SK-N-SH treated with all-trans-retinoic acid at 6 μM for 48 hours (cell line): Measurements from ENCODE around the gene C6orf118.

Experiments
- ATAC-seq: fragments of 200-7000 bp; cut with Tn5 transposase; 3 replicates; pipeline ENCODE4 v1.9.1; 2020; ENCODE audit warnings: mild to moderate bottlenecking, moderate library complexity
- ARNTL ChIP-seq: fragments of 450-650 bp; formaldehyde crosslinking; IDR thresholded peaks from 2 replicates; pipeline ENCODE4 v1.5.0; 2020; ENCODE audit warnings: low read depth, mild to moderate bottlenecking, moderate library complexity, borderline replicate concordance
- BACH2 ChIP-seq: fragments of 250-450 bp; sonication (Bioruptor Pico); IDR thresholded peaks from 2 replicates; pipeline ENCODE4 v1.9.0; 2021; ENCODE audit warnings: mild to moderate bottlenecking, borderline replicate concordance
- CREB5 ChIP-seq: fragments of 250-450 bp; sonication (Bioruptor Pico); IDR thresholded peaks from 2 replicates; pipeline ENCODE4 v1.5.1; 2020; ENCODE audit warnings: low read depth, mild to moderate bottlenecking, moderate library complexity
- CSDC2 ChIP-seq: fragments of 250-450 bp; sonication (Bioruptor Pico); IDR thresholded peaks from 2 replicates; pipeline ENCODE4 v1.5.0; 2020; ENCODE audit warnings: mild to moderate bottlenecking, moderate library complexity
- CSRNP3 ChIP-seq: fragments of 250-450 bp; sonication (Bioruptor Pico); IDR thresholded peaks from 2 replicates; pipeline ENCODE4 v1.5.1; 2021; ENCODE audit warnings: mild to moderate bottlenecking, moderate library complexity
- ESRRG ChIP-seq: fragments of 250-450 bp; sonication (Bioruptor Pico); IDR thresholded peaks from 2 replicates; pipeline ENCODE4 v1.6.1; 2021; ENCODE audit warnings: mild to moderate bottlenecking
- GLIS3 ChIP-seq: fragments of 250-450 bp; sonication (Bioruptor Pico); IDR thresholded peaks from 2 replicates; pipeline ENCODE4 v1.5.0; 2020; ENCODE audit warnings: mild to moderate bottlenecking, moderate library complexity
- ISL1 ChIP-seq: fragments of 250-450 bp; sonication (Bioruptor Pico); IDR thresholded peaks from 2 replicates; pipeline ENCODE4 v2.1.2; 2022; ENCODE audit warnings: mild to moderate bottlenecking, moderate library complexity
- OSR1 ChIP-seq: fragments of 250-450 bp; sonication (Bioruptor Pico); IDR thresholded peaks from 2 replicates; pipeline ENCODE4 v1.8.0; 2022; ENCODE audit warnings: moderate library complexity, mild to moderate bottlenecking, inconsistent platforms
- PATZ1 ChIP-seq: fragments of 250-450 bp; sonication (Bioruptor Pico); IDR thresholded peaks from 2 replicates; pipeline ENCODE4 v1.8.0; 2020; ENCODE audit warnings: mild to moderate bottlenecking, moderate library complexity, borderline replicate concordance
- POU6F1 ChIP-seq: fragments of 250-450 bp; sonication (Bioruptor Pico); IDR thresholded peaks from 2 replicates; pipeline ENCODE4 v1.8.0; 2021; ENCODE audit warnings: low read depth, mild to moderate bottlenecking, moderate library complexity, borderline replicate concordance
- RARB ChIP-seq: fragments of 250-450 bp; sonication (Bioruptor Pico); IDR thresholded peaks from 2 replicates; pipeline ENCODE4 v1.8.0; 2021; ENCODE audit warnings: mild to moderate bottlenecking, moderate library complexity
- SNAI2 ChIP-seq: fragments of 250-450 bp; sonication (Bioruptor Pico); IDR thresholded peaks from 2 replicates; pipeline ENCODE4 v1.5.0; 2020; ENCODE audit warnings: mild to moderate bottlenecking, moderate library complexity
- TCF4 ChIP-seq: fragments of 250-450 bp; sonication (Bioruptor Pico); IDR thresholded peaks from 2 replicates; pipeline ENCODE4 v1.8.0; 2021; ENCODE audit warnings: mild to moderate bottlenecking, moderate library complexity, borderline replicate concordance
- TOX ChIP-seq: fragments of 250-450 bp; sonication (Bioruptor Pico); IDR thresholded peaks from 2 replicates; pipeline ENCODE4 v1.8.0; 2021; ENCODE audit warnings: mild to moderate bottlenecking, moderate library complexity, borderline replicate concordance
- TSHZ2 ChIP-seq: fragments of 250-450 bp; sonication (Bioruptor Pico); IDR thresholded peaks from 2 replicates; pipeline ENCODE4 v1.5.0; 2020; ENCODE audit warnings: mild to moderate bottlenecking, moderate library complexity
- ZC3H10 ChIP-seq: fragments of 250-450 bp; sonication (Bioruptor Pico); IDR thresholded peaks from 2 replicates; pipeline ENCODE4 v1.5.1; 2021; ENCODE audit warnings: mild to moderate bottlenecking, moderate library complexity
- ZFP3 ChIP-seq: fragments of 250-450 bp; sonication (Bioruptor Pico); IDR thresholded peaks from 2 replicates; pipeline ENCODE4 v1.5.0; 2020; ENCODE audit warnings: mild to moderate bottlenecking, moderate library complexity
- ZFP30 ChIP-seq: fragments of 450-650 bp; formaldehyde crosslinking; IDR thresholded peaks from 2 replicates; pipeline ENCODE4 v1.5.0; 2022; ENCODE audit warnings: mild to moderate bottlenecking, moderate library complexity
- ZNF565 ChIP-seq: fragments of 450-650 bp; formaldehyde crosslinking; conservative IDR thresholded peaks from 2 replicates; pipeline ENCODE4 v1.5.0; 2020; ENCODE audit warnings: low read depth, mild to moderate bottlenecking, moderate library complexity
- ZNF70 ChIP-seq: fragments of 450-650 bp; formaldehyde crosslinking; IDR thresholded peaks from 2 replicates; pipeline ENCODE4 v1.5.0; 2020; ENCODE audit warnings: mild to moderate bottlenecking, moderate library complexity
- ZNF8 ChIP-seq: fragments of 450-650 bp; formaldehyde crosslinking; IDR thresholded peaks from 2 replicates; pipeline ENCODE4 v1.5.0; 2020; ENCODE audit warnings: mild to moderate bottlenecking, moderate library complexity

C6orf118 gene

GRCh38 chr6:165300422-165300936 is 8.9 kb downstream of the C6orf118 start:
- ATAC-seq, result no peak
- TF ChIP-seq SNAI2 (CRISPR knock-in tag) (no peak), ZNF8 (CRISPR knock-in tag) (no peak), TOX (CRISPR knock-in tag) (no peak), CSRNP3 (CRISPR knock-in tag) (no peak), BACH2 (no peak), TSHZ2 (CRISPR knock-in tag) (no peak), PATZ1 (CRISPR knock-in tag) (no peak), OSR1 (CRISPR knock-in tag) (no peak), ISL1 (CRISPR knock-in tag) (no peak), POU6F1 (no peak), GLIS3 (CRISPR knock-in tag) (no peak), ZNF70 (no peak), RARB (CRISPR knock-in tag) (no peak), CSDC2 (no peak), ZNF565 (CRISPR knock-in tag) (no peak), CREB5 (CRISPR knock-in tag) (no peak), ZC3H10 (no peak), ZFP3 (CRISPR knock-in tag) (no peak)
- TF ChIP-seq, all 23 proteins: peak for 0

GRCh38 chr6:165298875-165299274 is 10.5 kb downstream of the C6orf118 start:
- ATAC-seq, result no peak
- TF ChIP-seq GLIS3 (CRISPR knock-in tag) (no peak), BACH2 (no peak), ZC3H10 (no peak), SNAI2 (CRISPR knock-in tag) (no peak), ZFP30 (CRISPR knock-in tag) (no peak), ISL1 (CRISPR knock-in tag) (no peak), ZFP3 (CRISPR knock-in tag) (no peak), ARNTL (no peak), RARB (CRISPR knock-in tag) (no peak), CREB5 (CRISPR knock-in tag) (no peak), TCF4 (CRISPR knock-in tag) (no peak), TOX (CRISPR knock-in tag) (no peak), ESRRG (CRISPR knock-in tag) (no peak), CSRNP3 (CRISPR knock-in tag) (no peak), ZNF70 (no peak)
- TF ChIP-seq, all 23 proteins: peak for 0
